GM03348 (cell line): ENCODE data around the gene ATG4B.

ENCODE experiments used
- DNase-seq: peaks from one replicate; pipeline ENCODE4 v3.0.0; 2012; ENCODE audit warnings: low spot score

Gene ATG4B

DNA sequence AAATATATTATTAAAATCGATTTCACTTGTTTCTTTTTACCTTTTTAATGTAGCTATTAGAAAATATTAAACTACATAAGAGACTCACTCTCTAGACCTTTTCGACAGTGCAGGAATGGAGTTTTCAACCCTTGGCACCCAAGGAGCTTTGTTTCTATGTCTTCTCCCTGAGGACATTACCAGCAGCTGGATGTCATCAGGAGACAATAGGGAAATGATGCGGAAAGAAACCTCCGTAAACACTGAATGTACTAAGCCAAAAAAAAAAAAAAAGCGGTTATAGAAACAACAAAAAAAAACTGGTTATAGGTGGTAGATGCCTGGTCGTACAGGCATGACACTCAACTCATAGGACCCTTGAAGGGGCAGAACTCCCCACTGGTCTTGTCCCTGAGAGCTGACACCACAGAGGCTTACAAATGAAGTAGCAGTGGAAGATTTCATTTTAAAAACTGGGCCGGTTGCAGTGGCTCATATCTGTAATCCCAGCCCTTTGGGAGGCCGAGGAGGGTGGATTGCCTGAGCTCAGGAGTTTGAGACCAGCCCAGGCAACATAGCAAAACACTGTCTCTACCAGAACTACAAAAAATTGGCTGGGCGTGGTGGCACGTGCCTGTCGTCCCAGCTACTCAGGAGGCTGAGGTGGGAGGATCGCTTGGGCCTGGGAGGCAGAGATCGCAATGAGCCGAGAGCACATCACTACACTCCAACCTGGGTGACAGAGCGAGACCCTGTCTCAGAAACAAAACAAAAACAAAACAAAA, 24.3 kb upstream of the ATG4B start:
- peak; percentile 39 for DNase-seq

DNA sequence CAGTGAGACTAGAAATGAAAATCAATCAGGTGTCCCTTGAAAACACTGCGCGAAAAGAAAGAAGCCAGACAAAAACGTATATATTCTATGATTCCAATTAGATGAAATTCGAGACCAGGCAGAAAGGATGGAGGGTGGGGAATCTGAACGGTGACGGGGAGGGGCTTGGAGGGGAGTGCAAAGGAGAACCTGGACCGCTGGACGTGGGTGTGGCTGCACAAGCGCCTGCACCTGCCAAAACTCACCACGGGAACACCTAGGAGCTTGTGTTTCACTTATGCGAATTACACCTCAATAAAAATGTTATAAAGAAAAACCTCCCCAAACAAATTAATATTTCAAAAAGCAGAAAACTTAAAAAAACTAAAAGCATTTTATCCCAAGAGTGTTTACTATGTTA, 22.5 kb upstream of the ATG4B start:
- no peak for DNase-seq

- DNase-seq, result no peak
Observed at GRCh38 chr2:241615522-241616052, 21.9 kb upstream of the ATG4B start.

- DNase-seq, result no peak
Observed at GRCh38 chr2:241616168-241617125, 21.0 kb upstream of the ATG4B start.

DNA sequence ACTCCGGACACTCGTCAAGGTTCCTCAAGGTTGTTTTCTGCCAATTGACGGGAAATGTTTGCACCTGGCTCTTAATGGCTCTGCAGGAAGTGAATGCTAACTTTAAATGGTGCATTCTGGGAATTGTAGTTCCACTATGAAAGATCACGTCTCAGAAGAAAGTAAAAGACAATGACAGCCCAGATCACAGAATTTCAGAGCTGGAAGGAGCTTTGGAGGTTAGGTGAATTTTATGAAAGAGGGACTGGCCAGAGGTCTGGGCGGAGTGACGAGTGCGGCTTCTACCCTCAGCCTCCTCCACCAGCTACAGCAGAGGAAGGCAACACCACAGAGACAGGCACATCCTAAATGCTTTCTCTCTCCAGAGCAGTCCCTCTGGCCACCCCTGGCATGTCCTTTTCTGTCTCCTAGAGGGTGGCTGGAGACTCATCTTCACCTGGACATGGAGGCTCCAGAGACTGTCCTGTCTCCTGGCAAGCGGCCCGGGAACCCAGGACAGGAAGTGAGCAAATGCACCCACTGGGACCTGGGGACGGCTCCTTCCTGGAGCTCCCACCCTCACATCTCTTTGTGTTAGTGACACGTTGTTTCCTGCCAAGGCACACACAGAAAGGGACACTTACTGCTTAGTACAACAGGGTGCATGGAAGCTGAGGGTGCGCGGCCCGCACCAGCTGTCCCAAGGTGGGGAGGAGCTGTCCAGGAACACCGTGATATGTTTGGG, 19.9 kb upstream of the ATG4B start:
- DNase-seq, result no peak

DNA sequence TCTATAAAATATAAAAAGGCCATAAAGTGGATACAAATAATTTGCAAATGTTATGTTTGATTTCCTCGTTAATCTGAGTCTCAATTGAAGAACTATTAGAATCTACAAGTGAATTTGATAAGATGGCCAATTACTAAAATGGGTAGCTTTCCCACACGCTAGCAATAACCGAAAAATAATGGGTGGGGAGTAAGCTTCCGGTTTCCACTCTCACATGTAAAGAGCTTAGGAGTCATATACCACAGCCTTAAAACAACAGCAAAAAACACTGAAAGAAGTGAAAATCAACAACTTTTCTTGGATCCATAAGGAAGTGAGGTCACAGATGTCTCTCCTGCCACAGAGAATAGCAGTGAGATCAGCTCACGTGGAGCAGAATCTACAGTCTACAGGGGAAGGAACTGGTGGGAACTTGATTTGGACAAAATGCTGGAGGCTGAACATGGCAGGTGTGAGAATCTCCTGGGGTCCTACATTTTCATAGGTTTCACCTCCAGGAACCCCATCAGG, 19.1 kb upstream of the ATG4B start:
- DNase-seq, result no peak

GRCh38 chr2:241618829-241619228, 18.7 kb upstream of the ATG4B start:
- DNase-seq, result no peak

GRCh38 chr2:241619597-241620418, 17.7 kb upstream of the ATG4B start:
- DNase-seq, result no peak

- DNase-seq, result no peak
Observed at GRCh38 chr2:241620419-241620769, 17.1 kb upstream of the ATG4B start.

GRCh38 chr2:241627675-241628074, 9.8 kb upstream of the ATG4B start:
- no peak for DNase-seq

DNA sequence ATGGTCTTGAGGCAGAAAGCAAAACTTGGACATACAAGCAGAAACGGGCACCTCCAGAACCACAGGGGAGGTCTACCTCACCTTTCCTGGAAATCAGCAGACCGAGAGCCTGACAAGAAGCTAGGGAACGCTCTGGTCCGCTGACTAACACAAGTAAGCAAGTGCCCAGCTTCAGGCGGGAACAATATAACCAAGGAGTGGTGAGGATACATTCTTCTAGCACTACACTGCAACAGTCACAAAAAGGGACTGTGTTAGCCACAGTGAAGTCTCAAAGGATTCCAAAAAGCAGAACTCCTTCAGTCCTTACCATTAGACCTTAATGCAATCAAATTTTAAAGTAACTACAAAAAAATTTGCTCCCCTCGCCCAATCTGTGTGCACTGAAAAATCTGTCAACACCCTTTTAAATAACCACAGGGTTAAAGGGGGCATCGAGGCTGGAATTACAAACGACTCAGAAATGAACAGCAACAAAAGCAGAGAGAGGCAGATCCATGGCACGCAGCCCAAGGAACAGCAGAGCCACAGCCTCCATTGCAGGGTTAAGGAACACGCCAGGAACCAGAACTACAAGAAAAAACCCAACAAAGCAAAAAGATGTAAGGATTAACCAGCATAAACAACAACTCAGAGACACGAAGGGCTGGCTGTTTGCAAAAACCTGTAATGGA, 7.6 kb upstream of the ATG4B start:
- no peak for DNase-seq

- no peak for DNase-seq
Observed at GRCh38 chr2:241632478-241633325, 4.8 kb upstream of the ATG4B start.

- no peak for DNase-seq
Observed at GRCh38 chr2:241633561-241633960, 3.9 kb upstream of the ATG4B start.

DNA sequence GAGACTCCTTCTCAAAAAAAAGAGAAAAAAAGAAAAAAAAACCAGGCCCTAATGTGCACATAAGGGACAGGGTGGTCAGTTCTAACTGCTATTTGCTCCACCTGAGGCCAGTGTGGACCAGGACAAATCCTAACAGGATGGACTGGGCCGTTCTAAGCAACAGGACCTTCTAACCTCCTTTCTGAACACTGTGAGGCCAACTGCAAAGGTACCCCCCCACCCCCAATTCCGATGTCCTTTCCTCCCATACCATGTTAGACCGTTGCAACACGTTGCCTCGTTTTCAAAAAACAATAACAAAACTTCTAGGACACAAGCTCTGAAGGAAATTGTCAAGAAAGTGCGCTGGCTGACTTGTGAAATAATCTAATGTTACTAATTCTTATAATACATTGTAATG, 1.7 kb upstream of the ATG4B start:
- DNase-seq, result peak; percentile 28

DNA sequence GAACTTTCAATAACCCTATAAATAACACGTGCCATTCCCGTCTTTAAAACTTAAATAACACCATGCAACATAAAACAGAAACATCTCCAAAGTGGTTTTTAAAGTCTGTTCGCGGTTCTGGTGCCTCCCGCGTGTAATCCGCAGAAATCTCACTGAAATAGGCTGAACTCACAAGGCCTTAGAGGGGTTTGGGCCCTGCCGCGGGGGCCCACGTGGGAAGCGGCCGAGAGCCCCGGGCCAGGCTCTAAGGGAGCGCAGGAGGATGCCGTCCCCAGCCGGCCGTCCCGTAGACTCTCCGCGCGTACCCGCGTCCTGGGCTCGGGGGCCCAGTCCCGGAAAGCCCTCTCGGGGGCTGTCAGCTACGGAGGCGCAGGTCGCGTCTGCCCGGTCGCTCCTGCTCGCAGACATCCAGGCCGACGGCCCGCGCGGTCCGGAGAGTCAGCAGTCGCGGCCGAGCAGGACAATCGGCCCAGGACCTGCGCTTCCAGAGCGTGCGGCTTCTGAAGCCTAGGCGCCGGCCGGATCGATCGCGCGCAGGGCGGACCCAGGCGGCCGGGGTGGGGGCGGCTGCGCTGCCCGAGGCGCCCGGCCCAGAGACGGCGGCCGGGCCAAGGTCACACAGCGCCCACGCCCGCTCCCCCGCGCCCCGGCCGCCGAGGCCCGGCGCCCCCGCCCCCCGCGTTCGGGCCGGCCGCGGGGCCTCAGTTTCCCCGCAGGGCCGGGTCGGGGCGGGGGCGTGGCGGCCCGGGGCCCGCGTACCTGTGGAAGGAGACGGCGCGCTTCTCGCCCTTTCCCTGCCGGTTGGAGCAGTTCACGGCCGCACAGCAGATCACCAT, 1.1 kb upstream of the ATG4B start:
- peak; percentile 77 for DNase-seq

DNA sequence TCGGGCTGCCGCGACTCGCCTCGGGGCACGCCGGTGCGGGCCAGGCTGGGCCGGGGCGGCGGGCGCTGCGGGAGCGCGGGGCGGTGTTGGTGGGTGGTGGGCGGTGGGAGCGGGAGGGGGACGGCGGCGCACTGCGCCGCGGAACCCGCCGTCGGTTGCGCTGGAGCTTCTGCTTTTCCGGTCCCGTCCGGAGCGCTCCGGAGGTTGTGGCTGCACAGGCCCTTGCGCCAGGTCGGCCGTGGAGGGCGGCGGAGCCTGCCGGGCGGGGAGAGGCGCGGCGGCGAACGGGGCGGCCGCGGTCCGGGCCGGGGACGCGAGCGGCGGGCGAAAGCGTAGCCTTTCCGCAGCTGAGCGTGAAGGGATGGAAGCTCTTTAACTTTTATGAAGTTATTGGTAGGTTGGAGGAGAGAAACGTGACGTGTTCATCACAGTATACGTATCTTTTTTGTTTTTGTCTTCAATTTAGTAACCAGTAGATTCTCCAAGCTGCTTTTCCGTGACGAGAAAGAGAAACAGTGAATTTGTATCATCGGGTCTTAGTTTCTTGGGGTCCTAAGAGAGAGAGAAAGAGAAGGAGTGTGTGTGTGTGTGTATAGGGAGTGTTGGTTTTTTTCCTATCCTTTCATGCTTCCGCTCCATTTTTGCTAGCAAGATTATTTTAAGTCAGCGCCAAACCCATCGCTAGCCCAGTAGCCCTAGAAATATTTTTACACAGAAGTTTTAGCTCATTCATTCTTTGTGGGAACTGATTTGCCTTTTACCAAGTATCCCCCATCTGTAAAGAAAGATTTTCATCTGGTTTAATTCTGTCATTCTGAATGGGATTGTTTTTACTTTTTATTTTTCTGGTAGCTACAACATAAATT, 535 bp downstream of the ATG4B start:
- DNase-seq, result peak; percentile 79

DNA sequence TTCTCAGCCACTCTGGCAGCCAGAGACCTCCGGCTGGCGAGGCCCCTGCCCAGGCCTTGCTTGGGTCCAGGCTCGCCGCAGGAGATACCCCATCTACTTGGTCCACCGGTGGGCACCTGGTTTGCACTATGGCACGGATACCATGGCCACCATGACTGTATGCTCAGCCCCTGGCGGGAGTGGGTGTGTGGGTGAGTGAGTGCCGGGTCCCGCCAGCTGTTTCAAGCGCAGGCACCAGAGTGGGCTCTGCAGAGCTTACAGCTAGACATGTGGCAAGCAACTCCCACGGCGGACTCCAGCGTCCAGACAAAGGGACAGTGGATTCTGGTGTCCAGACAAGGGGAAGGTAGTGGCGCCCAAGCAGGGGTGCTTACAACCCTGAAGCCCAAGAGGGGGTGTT, 1.4 kb downstream of the ATG4B start:
- DNase-seq, result no peak

DNA sequence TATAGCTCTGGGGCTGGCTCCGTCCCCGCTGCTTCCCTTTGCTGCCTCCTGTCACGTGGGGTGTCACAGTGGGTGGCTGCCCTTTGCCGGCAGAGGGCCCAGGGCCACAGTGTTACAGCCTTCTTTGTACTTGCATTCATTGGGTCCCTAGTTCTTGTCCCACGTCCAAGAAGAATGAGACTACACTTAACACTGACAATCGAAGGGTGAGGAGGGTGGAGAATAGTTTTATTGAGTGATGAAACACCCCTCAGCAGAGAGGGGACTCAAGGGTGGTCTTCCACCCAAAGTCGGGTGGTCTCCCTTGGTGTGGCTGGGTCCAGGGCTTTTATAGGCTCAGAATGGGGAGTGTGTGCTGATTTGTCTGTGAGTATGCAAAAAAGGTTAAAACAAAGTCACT, 1.9 kb downstream of the ATG4B start:
- DNase-seq, result no peak
